HG02973 (cell line): ENCODE measurements around the gene ALDH3A1.

Experiments
- ATAC-seq: cut with Tn5 transposase; IDR thresholded peaks from one replicate; pipeline ENCODE4 v1.9.1; 2021; ENCODE audit warnings: moderate library complexity; ENCODE audit not compliant: unreplicated experiment

Gene ALDH3A1

DNA sequence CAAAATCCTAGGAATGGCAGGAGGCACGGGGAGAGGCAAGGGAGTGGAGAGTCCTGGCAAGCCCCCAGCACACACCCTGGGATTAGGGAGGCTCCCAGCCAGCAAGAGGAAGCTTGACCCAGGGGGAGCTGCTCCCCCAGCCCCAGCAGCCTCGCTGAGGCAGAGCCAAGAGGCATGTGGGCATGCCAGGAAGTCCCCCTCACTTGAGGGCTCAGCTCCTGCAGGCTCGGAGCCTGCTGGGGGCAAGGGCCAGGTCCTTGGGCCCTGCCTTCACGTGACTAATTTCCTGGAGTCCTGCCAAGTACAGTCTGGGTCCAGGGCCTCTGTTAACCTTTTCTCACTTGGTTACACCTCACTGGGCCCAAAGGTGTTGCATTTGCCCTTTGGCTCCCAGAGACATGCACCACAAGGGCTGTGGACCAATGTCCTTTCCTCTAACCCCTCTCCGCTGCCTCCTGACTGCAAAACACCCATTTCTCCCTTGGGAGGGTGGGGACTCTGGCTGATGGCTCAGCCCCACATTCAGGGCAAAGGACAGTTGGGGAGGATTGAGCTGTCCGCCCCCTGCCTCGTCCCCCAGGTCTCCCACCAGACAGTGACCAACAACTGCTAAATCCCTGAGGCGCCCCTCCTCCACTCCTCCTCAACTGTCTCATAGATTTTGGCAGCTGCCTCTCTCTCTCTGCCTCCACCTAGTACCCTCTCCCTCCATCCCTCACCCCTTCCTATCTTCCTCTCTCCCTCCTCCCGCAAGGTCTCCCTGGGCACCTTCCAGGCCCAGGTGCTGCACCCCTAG lies 27.3 kb downstream of the ALDH3A1 start:
- ATAC-seq = no peak

DNA sequence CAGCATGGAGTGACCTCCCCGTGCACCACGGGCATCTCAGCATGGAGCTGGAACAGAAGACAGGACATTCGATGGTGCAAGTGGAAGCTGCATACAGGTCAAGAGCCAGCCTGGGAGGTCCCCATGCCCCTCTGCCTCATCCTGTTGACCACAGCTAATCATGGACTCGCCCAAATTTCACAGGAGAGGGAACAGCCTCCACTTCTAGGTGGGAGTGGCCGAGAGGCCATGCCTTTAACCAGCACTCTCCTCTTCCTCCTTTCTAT lies 28.0 kb downstream of the ALDH3A1 start:
- no peak for ATAC-seq

DNA sequence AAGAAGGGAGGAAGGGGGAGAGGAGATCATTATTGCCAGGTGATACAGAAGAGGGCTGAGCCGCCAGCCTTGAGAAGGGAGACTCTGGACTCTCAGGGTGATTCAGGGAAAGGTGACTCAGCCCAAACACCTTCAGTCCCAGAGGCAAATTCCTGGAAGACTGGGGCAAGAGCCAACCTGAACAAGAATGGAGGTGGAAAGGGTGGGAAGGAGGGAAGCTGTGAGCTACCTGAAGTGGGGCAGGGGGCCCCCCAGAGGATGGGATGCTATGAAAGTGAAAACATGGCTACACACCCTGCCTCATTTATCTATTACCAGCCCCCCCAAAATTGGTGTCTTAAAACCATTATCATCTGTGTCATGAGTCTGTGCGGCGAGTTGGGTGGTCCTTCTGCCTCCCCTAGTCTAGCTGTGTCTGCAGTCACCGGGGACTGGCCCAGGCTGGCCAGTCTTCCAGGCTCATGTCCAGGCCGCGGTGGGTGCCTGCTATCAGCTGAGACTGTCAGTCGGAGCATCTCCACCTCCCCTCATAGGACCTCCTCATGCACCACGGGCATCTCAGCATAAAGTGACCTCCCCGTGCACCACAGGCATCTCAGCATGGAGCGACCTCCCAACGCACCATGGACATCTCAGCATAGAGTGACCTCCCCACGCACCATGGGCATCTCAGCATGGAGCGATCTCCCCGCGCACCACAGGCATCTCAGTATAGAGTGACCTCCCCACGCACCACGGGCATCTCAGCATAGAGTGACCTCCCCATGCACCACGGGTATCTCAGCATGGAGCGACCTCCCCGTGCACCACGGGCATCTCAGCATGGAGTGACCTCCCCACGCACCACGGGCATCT lies 28.5 kb downstream of the ALDH3A1 start:
- no peak for ATAC-seq

DNA sequence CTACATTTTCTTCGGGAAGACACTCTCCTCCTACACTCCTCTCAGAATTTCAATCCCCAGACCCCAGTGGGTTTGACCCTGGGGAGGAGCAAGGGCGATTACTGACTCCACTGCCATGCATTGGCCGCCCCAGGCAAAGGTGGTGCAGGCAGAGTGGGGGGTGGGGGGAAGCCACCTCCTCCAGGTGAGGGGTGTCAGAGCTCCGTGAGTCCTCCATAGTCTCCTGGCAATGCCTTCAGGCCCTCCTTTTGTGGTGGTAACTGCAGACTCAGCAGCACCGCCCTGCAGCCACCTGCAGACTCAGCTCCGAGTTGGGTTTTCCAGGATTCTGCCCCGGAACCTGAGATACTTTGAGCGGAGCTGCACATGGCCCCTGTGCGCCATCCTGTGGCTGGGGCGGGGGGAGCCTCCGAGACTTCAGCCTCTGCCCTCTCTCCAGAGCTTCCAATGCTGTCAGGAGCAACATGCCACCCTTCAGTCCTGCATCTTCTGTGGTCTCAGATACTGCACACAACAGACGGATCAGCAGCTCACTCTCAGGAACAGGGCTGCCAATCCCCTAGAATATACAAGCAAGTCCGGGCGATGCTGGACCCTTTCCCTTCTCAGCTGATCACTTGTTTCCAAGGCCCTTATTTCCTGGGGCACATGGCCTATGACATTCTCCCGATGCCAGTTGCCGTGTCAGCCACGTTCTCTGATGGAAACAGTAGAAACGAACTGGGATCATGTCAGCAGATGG lies 29.3 kb downstream of the ALDH3A1 start:
- no peak for ATAC-seq

DNA sequence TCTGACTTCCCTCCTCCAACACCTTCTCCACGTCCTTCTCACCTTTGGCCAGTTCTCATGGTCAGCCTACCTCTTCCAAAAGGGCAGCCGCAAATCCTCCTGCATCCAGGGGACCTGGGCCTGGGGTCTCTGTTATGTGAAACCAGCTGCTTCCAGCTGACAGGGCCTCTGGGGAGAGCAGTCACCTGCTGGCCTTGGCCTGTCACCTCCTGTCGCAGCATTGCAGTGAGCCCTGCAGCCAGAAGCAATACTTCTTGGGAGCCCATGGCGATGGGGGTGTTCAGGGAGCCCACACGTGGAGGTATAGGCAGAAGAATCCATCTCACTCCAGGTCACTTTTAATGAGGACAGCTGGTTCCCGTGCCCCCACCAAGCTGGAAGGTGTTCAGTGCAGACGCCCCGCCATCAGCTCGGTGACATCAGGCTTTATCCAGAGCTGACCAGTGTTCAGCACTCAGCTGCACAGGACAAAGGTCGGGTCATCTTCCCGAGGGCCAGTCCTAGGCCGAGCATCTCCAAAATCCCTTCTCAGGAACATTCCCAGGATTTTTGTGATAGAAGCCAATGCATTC lies 30.0 kb downstream of the ALDH3A1 start:
- ATAC-seq = no peak

DNA sequence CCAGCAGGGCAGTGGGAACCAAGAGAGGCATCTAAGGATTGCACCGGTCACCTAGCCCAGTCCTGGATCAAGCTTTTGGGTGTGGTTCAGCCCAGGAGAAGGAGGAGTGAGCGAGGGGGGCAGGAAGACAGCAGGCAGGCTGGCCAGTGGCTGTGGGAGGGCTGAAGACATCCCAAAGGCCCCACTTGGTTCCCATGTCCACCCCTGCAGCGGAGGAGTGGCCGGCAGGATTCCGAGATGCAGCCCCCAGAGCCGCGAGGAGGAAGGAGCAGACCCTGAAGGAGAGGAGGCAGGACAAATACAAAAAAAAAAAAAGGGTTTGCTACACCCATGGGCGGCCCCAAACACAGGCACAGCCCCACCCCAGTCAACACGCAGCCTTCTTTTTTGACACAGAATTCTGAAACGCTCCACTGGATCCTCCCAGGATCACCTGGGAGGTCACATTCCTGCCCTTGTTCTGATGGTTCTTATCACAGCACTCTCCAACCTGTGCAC lies 30.6 kb downstream of the ALDH3A1 start:
- ATAC-seq = no peak

DNA sequence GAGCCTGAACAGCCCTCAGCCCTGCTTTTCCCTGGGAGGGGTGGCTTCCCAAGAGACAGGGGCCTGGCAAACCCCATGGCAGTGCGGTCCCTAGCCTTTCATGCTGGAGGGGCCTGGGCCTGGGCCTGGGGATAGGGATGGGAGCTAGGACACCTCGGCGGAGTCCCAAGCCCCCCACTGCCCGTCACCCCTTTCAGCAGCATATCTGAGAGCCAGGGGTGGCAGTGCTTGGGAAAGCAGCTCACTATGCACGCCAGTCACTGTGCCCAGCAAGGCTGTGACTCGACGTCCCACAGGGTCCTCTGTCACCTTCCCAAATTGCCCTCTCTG lies 31.1 kb downstream of the ALDH3A1 start:
- no peak for ATAC-seq

DNA sequence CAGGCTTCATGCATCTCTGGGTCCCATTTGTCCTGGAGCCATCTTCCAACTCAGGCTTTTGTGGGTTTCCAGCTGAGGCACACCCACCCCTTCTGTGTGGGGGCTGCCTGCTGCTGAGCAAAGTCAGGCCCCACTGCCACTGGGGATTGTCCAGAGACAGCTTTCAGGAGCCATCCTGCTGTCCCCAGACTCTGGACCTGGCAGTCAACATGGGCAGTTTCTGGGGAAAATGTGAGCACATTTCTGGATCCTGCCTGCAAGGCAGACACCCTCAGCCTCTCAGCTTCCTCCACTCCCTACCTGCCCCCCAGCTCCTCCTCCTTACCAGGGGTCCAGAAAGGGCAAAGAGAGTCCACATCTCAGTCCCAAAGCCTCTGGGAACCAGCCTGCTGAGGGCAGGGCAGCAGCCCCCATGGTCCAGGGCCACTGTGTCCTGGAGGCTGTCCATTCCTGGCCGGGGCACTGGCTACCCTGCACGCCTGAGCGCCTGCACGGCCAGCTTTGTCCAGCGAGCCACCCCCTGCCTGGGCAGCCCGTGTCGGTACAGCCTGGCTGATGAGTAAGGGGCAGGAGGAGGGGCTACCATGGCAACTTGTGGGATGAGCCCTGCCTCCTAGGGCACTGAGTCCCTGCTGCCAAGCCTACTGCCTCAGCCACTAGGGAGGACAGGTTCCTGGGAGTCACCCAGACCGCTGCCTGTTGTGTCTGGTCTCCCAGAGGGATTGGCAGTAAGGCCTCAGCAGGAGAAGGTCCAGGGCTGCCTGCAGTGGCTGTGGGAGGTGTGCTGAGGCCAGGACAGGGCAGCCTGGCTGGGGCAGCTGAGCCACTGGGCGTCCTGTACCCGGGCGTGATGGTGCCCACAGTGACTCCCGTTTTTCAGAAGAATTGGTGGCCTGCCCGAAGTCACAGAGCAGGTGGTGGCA lies 31.7 kb downstream of the ALDH3A1 start, which contains the start of gene SLC47A2:
TSS of gene SLC47A2 (minus strand) at position 477 of the 923 bp plus-strand sequence. CDS start at position 448, 29 bp downstream.
- ATAC-seq = no peak

DNA sequence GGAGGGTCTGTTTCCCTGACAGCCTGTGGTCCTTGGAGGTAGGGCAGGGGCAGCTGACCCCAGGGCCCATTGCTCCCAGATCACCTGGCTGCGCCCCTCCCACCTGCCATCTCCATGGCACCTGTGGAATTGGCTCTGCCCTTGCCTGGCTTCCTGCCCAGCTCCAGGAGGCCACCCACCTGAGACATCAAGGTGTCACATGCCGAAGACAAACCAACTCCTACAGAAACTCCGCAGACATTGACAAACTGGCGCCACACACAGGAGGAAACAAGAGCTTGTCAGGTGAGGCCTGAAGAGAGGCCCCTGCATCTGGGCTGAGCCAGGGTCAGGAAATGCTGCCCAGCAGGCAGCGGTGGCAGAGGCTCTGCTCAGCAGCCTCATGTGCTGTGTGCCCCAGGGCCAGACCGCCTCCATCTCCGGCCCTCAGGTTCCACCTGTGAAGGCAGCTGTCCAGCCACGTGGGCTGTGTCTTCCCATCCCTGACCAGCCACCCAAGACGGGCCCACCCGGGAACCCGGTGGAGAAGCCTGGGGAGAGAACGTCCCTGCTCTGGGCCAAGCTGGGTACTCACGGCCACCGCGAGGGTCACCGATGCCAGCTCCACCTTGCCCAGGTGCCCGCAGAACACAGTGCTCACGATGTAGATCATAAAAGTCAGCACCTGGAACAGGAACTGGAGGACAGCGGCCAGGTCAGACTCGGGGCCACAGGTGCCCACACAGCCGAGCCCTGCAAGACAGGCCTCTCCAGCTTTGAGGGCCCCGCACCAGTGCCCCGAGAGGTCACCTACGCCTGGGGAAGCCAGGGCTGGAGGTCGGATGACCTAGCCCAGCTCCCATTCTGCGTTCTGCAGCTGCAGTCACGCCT lies 33.3 kb downstream of the ALDH3A1 start:
- ATAC-seq = no peak

DNA sequence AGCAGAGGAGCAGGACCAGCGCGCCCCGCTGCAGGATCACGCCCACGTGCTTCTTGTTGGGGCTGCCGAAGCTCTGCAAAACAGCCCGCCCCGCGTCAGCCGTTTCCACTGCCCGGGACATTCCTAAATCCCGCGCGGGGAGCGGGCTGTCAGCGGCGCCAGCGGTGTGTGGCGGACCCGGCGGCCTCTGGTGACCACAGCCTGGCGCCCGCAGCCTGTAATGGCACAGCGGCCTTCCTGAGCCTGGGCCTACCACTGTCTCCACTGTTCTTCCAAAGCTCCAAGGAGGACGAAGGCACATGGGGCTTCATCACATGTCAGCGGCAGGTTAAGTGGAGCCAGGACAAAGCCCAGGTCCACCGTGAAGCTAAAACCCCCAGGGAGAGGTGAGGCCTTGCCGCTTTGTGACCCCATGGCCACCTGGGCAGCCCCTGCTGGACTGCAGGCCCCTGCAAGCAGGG lies 34.2 kb downstream of the ALDH3A1 start:
- no peak for ATAC-seq

DNA sequence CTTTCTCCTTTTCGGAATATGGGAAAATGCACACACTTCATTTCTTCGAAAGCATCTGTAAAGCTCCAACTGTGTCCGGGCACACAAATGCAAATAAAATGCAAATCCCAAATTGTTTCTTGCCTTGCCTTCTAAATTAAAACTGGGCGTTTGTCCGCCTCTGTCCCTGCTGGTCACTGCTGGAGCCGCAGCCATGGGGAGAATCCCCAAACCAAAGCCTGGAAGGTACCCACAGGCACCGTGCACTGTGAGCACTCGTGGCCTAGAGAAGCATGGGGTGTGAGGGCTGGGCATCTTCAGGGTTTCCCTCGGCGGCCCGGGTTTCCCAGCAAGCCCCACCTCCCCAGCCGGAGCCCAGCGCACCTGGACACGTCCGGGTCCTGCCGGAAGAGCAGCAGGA lies 34.6 kb downstream of the ALDH3A1 start:
- no peak for ATAC-seq

DNA sequence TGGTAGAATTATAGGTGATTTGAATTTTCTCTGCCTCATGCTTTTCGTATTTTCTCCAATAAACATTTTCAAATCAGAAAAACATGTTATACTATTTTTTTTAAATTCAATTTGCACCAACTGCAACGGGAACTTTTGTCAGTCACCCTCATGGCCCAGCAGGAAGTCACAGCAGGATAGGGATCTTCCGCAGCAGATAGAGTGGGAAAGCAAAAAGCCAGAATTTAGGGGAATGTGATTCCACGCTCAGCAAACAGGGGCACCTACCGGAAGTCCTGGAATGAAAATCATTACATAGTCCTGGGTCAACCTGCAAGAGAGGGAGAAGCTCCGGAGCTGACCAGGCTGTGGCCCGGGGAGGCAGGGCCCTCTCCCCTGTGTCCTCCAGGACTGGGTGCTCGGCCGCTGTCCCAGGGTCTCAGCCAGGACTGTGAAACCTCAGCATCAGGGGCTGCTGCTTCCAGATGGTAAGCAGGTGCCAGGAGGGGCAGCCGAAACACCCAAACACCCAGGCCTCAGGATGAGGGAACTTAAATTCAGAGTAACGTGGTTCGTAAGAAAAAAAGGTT lies 35.6 kb downstream of the ALDH3A1 start:
- no peak for ATAC-seq

DNA sequence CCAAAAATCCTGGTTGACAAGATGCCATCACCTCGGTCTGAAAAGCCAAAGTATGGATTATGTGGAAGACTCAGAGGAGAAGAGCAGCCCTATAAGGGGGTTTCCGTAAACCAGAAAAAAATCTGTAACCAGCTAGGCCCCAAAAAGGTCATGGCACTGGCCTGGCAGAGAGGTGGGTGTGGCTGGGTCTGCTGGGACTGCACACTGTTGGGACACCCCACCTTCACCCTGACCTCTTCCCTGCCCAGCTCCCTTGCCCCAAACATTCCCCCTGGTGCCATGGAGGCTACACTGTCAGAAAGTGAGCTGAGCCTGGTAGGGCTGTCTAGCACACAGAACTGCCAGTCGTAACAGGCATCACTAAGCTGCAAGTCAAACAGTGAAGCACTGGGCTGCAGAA lies 38.3 kb downstream of the ALDH3A1 start:
- ATAC-seq = no peak

DNA sequence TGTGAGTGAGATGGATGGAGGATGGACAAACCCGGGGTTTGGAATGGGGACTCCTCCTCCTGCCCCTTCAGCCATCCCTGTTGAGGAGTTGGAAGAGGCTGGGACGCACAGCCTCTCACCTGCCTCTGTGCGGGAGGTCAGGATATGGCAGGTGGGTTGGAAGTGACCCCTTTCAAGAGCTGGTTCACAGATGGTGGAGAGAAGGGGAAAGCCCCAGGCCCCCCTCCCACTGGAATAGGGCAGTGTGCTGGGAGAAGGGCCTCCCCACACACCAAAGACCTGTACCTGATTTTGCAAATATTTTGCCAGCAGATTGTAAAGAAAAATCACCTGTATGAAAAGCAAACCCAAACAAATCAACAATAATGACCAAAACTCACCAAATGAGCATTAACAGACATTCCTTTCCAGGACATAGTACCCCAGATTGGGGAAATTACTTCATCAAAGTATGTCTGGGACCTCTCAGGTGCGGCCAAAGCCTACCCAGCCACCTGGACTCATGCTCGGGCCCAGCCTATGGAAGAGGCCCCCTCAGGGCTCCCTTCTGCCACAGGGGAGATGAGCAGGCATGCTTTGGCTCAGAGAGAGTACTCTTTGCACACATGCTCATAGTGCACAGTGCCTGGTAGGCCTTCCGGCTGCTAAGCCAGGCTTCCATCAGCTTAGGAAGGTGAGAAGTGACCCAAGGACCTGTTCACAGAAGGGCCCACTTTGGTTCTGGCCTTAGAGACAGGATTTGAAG lies 39.5 kb downstream of the ALDH3A1 start:
- no peak for ATAC-seq

DNA sequence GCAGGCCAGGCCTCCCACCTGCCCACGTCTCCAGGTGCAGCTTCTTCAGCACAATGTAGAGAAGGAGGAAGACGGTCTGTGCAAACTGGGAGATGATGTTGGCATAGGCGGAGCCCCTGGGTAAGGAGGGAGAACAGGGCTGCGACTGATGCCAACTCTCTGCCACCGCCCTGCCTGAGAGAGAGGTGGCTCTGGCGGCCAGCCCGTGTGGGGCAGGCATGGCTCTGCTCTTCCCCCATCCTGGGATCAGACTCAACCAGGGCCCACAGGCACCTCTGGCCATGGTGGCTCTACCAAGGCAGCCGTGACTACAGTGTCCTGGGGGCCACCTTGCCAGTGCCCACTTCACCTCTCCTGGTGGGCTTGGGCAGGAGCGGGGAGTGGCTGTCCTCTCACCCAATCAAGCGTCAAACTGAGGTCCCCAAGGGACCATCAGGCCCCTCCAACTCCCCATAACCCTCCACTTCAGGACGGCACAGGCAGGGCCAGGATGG lies 40.3 kb downstream of the ALDH3A1 start:
- ATAC-seq = no peak

DNA sequence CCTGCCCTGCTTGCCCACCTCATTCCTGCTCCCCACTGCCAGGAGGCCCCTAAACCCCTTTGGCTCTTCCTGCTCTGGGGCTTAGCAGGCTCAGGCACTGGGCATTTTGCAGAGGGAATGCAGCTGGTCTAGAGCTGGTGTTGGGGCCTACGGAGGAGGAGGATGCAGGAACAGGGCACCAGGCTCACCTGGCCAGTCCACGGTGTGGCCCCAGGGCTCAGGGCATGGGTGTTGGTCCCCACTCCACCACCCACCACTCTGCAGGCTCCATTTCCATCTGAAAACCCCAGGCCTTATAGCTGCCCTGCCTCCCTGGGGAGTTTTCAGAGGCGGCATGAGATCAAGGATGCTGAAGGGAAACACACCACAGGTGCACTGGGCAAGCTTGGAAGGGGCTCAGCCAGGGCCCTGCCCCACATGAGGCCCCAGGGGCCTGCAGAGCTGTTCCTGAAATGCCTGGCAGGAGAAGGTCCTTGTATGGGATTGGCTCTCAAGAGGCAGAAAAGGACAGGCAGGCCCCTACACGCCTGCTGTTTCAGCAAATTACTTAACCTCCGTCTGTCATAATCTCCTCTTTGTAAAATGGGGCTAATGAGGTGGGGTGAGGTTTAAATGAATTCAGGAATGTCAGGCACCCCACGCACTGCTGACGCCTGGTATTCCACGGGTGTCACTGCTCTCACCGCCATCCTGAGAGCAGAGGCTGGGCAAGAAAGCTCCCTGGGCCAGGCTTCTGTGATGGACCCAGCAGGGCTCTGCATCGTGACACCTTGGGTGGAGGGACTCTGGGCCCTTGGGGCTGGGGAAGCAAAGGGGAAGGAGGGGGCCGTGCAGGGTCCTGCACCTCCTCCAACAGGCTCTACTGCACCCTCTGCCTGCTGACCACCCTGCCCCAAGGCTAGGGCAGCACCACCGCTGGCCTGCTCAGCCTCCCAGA lies 41.0 kb downstream of the ALDH3A1 start:
- ATAC-seq = no peak
